Measurements from ENCODE around the gene RNU5D-1. TPM values are rescaled to one million over a fixed set of nuclear protein-coding genes. Genes with fewer than 3 reads are reported as not detected.

RNU5D-1 gene
- total and polyA plus RNA-seq, 2 of the 13 experiments (the other 11 are each of a cell fraction or from before 2014, with no cell fraction given) = 165 TPM; not detected in 1

GRCh38 chr1:44689447-44689765, 41.6 kb downstream of the RNU5D-1 start:
- no peak overlapping the region for H2AFZ ChIP-seq (ENCODE audit: low read length)
- H3K9ac ChIP-seq (ENCODE audit: insufficient read depth, low read depth, low read length) = no peak overlapping the region
- intact Hi-C loops (cut with micrococcal nuclease; ENCODE audit: unreplicated experiment) (no loop called here), in situ Hi-C loops (cut with HindIII; ENCODE audit: extremely low pct_ligation_motif_present, low pct_unique_long_range_greater_than_20kb) (no loop called here)
- H3K79me2 ChIP-seq (ENCODE audit: insufficient read depth, low read length) = no peaks in the 10 kb centered on the region
- H3K36me3 ChIP-seq (replicated peaks in 1 of 2; ENCODE audit: control insufficient read depth in 1 of 2, insufficient read depth in 2 of 2, low read length in 2 of 2) = no peaks in the 10 kb centered on the region
- H3K27me3 ChIP-seq (ENCODE audit: control insufficient read depth in 1 of 2, insufficient read depth in 2 of 2, low read length in 2 of 2) = no peaks in the 10 kb centered on the region
- no peak for ATAC-seq
- H3K4me3 ChIP-seq (replicated peaks in 1 of 3; ENCODE audit: insufficient read depth in 1 of 3, low read depth in 2 of 3, low read length in 3 of 3) = no peak overlapping the region
- peaks cover 28% of the 10 kb centered on the region for H3K4me1 ChIP-seq (ENCODE audit: insufficient read depth, low read length)
- CTCF ChIA-PET (ENCODE audit: low intra/inter-chr PET ratio, low total read pairs) = no interaction called here
- 70% methylated on average over 3 of the region's 3 CpGs for WGBS (ENCODE audit: low lambda C conversion rate)
- TF ChIP-seq GRHL1 (CRISPR knock-in tag; conservative IDR thresholded peaks at IDR 0.05) = no peak
- TF ChIP-seq HOXD1 (CRISPR knock-in tag; IDR thresholded peaks at IDR 0.05) = no peak
- no peak for TF ChIP-seq SATB2 (CRISPR knock-in tag; IDR thresholded peaks at IDR 0.05)
- TF ChIP-seq FUBP1 (CRISPR knock-in tag; IDR thresholded peaks at IDR 0.05; ENCODE audit: borderline replicate concordance) = no peak
- H3K27ac ChIP-seq (ENCODE audit: extremely low read length, insufficient read depth, low read length) = no peak overlapping the region
- FAIRE-seq = no peak
- no peaks in the 10 kb centered on the region for H4K20me1 ChIP-seq (ENCODE audit: insufficient read depth, low read length)
- no peaks in the 10 kb centered on the region for H3K9me3 ChIP-seq (ENCODE audit: low read length)
- POLR2A ChIA-PET = no interaction called here
- DNase-seq (ENCODE audit: low spot score) = no peak
- BruUV-seq (replicated peaks) = no TSS peak
- H3K4me2 ChIP-seq (ENCODE audit: low read depth, low read length) = no peak overlapping the region

All from HepG2 (cell line).